T-cell (primary cell): Measurements from ENCODE around the gene KCNV2. TPM values are rescaled to one million over a fixed set of nuclear protein-coding genes. Genes with fewer than 3 reads are reported as not detected.

ENCODE experiments used
- ATAC-seq, 4 experiments: fragments of 200-7000 bp in 3 of 4; fragments of 150-1000 bp in 1 of 4; cut with Tn5 transposase; replicated peaks in 1 of 4; 1 replicate in 3 of 4; 2 replicates in 1 of 4; pipeline ENCODE4 v1.10.0; 2021; ENCODE audit warnings: moderate library complexity in 3 of 4, mild to moderate bottlenecking in 2 of 4, moderate number of reproducible peaks in 1 of 4
- CTCF ChIA-PET, 2 donors: fragments of 300-600 bp; sonication (Branson Sonifier 250); formaldehyde crosslinking; loops; one replicate each; lab custom pipeline; 2022; ENCODE audit warnings: antibody characterized with exemption in 2 of 2; lab: Charles Lee
- POLR2A ChIA-PET, 2 donors: fragments of 300-600 bp; sonication (Branson Sonifier 250); formaldehyde crosslinking; loops; one replicate each; lab custom pipeline; 2022; ENCODE audit warnings: antibody characterized with exemption in 2 of 2; lab: Charles Lee
- DNase-seq, 35 experiments: peaks; one replicate each; pipeline versions ENCODE4 v3.0.0 to v3.0.0-alpha.2; 2013 to 2023
- H3K27ac ChIP-seq: one replicate; pipeline ENCODE4 v1.5.1; 2013; ENCODE audit warnings: low read length
- H3K27me3 ChIP-seq, 2 experiments: replicated peaks in 1 of 2; 1 replicate in 1 of 2; 2 replicates in 1 of 2; pipeline versions ENCODE4 v1.6.1 to v1.7.0; 2013; ENCODE audit warnings: low read length in 1 of 2, mixed read lengths in 1 of 2; ENCODE audit not compliant: control insufficient read depth in 2 of 2, insufficient read depth in 2 of 2; ENCODE audit errors: extremely low read depth in 1 of 2
- H3K36me3 ChIP-seq, 2 donors: 1 replicate in 1 of 2; 2 replicates in 1 of 2; pipeline versions ENCODE4 v1.6.1 to v1.7.0; 2013; ENCODE audit warnings: low read length in 1 of 2; ENCODE audit not compliant: control insufficient read depth in 2 of 2, insufficient read depth in 1 of 2; ENCODE audit errors: extremely low read depth in 1 of 2
- H3K4me1 ChIP-seq, 2 experiments: 1 replicate in 1 of 2; 2 replicates in 1 of 2; pipeline versions ENCODE4 v1.6.1 to v1.7.0; 2013; ENCODE audit warnings: low read length in 2 of 2, mixed read lengths in 1 of 2; ENCODE audit not compliant: insufficient read depth in 2 of 2, control insufficient read depth in 1 of 2; ENCODE audit errors: extremely low read depth in 1 of 2
- H3K4me3 ChIP-seq, 2 donors: 1 replicate in 1 of 2; 2 replicates in 1 of 2; pipeline versions ENCODE4 v1.5.1 to v1.7.0; 2013; ENCODE audit warnings: mild to moderate bottlenecking in 2 of 2, low read length in 1 of 2, moderate library complexity in 1 of 2; ENCODE audit not compliant: control insufficient read depth in 1 of 2; ENCODE audit errors: extremely low read depth in 1 of 2
- H3K9me3 ChIP-seq: 2 replicates; pipeline ENCODE4 v1.7.0; 2013
- H3K27ac Mint-ChIP-seq, 2 donors: one replicate each; pipeline ENCODE4 v1.8.0; 2020 to 2021; ENCODE audit warnings: mild to moderate bottlenecking in 2 of 2, mixed read lengths in 2 of 2
- H3K27me3 Mint-ChIP-seq, 2 donors: one replicate each; pipeline ENCODE4 v1.8.0; 2021 to 2022; ENCODE audit warnings: mixed read lengths in 2 of 2
- H3K36me3 Mint-ChIP-seq: one replicate; pipeline ENCODE4 v1.8.0; 2021; ENCODE audit warnings: mixed read lengths
- H3K4me1 Mint-ChIP-seq, 3 donors: one replicate each; pipeline ENCODE4 v1.8.0; 2020 to 2022; ENCODE audit warnings: mixed read lengths in 3 of 3, mild to moderate bottlenecking in 1 of 3
- H3K4me3 Mint-ChIP-seq, 3 donors: one replicate each; pipeline ENCODE4 v1.8.0; 2020 to 2022; ENCODE audit warnings: mild to moderate bottlenecking in 3 of 3, mixed read lengths in 3 of 3, moderate library complexity in 3 of 3
- H3K9me3 Mint-ChIP-seq, 3 donors: one replicate each; pipeline ENCODE4 v1.8.0; 2020 to 2022; ENCODE audit warnings: mixed read lengths in 3 of 3
- WGBS: methylation state at CpG from one replicate; pipeline ENCODE4 v1.1.5; 2013; ENCODE audit warnings: missing lambda C conversion rate; ENCODE audit not compliant: insufficient coverage; 5-methylcytosine and 5-hydroxymethylcytosine counted together
- total RNA-seq, 35 experiments: library from RNA in 6 of 35; stranded (reverse) in 6 of 35; fragments of 120-200 nt in 1 of 35; gene quantifications; one replicate each; pipeline versions ENCODE4 v1.2.1 to v1.2.4 and lab custom pipeline; 2013 to 2026

The KCNV2 gene
- total RNA-seq, 5 donors from 2014 or later (not counting 1 experiment from before 2014, with no cell fraction given), result not detected

- peaks cover 0 to 3% of the 10 kb centered on the region in 2 donors for H3K27me3 Mint-ChIP-seq
- no peak overlapping the region for H3K4me3 Mint-ChIP-seq
- H3K9me3 Mint-ChIP-seq, result no peaks in the 10 kb centered on the region
- Histone ChIP-seq H3K9me3 (no peaks in the 10 kb centered on the region), H3K4me3 (no peak overlapping the region), H3K4me1 (no peaks in the 10 kb centered on the region), H3K27me3 (no peaks in the 10 kb centered on the region), H3K27ac (no peak overlapping the region), H3K36me3 (no peaks in the 10 kb centered on the region)
- 100% methylated on average over 1 of the region's 2 CpGs for WGBS
- ATAC-seq (no peak), DNase-seq (no peak)
- H3K4me1 Mint-ChIP-seq, result no peaks in the 10 kb centered on the region
- H3K27ac Mint-ChIP-seq, result no peak overlapping the region
- ChIA-PET POLR2A (no interaction called here), CTCF (interaction anchor here in 1 of 2 donors (1.0 kb wide), 1 partner anchor 25 kb away, joined by 4 read pairs; no protein-coding TSS in a partner anchor)
- no peaks in the 10 kb centered on the region for H3K36me3 Mint-ChIP-seq
These were observed 38.3 kb upstream of the KCNV2 start for GRCh38 chr9:2679011-2679410.

- no peaks in the 10 kb centered on the region for H3K36me3 Mint-ChIP-seq
- H3K4me3 Mint-ChIP-seq, result no peak overlapping the region
- H3K9me3 ChIP-seq, result no peaks in the 10 kb centered on the region
- H3K27ac ChIP-seq, result no peak overlapping the region
- no peaks in the 10 kb centered on the region for H3K36me3 ChIP-seq
- DNase-seq (no peak), ATAC-seq (no peak)
- H3K9me3 Mint-ChIP-seq, result no peaks in the 10 kb centered on the region
- no peaks in the 10 kb centered on the region for H3K4me1 ChIP-seq
- H3K27ac Mint-ChIP-seq, result no peak overlapping the region
- peaks cover 0 to 3% of the 10 kb centered on the region in 2 donors for H3K27me3 Mint-ChIP-seq
- ChIA-PET POLR2A (no interaction called here), CTCF (no interaction called here)
- H3K4me1 Mint-ChIP-seq, result no peaks in the 10 kb centered on the region
- H3K4me3 ChIP-seq, result no peak overlapping the region
- no CpG with 5 or more reads among the region's 1 CpG for WGBS
- no peaks in the 10 kb centered on the region for H3K27me3 ChIP-seq
These were observed 35.3 kb upstream of the KCNV2 start for GRCh38 chr9:2681981-2682380.

GRCh38 chr9:2686911-2687310, 30.4 kb upstream of the KCNV2 start:
- Mint-ChIP-seq H3K27ac (no peak overlapping the region), H3K36me3 (peaks cover 2% of the 10 kb centered on the region), H3K9me3 (no peaks in the 10 kb centered on the region), H3K27me3 (peaks cover 0 to 3% of the 10 kb centered on the region in 2 donors), H3K4me3 (no peak overlapping the region), H3K4me1 (no peaks in the 10 kb centered on the region)
- Histone ChIP-seq H3K4me1 (no peaks in the 10 kb centered on the region), H3K27ac (no peak overlapping the region), H3K36me3 (no peaks in the 10 kb centered on the region), H3K4me3 (no peak overlapping the region), H3K9me3 (no peaks in the 10 kb centered on the region), H3K27me3 (no peaks in the 10 kb centered on the region)
- WGBS, result no CpG with 5 or more reads among the region's 4 CpGs
- DNase-seq (no peak), ATAC-seq (no peak)
- ChIA-PET POLR2A (no interaction called here), CTCF (no interaction called here)

GRCh38 chr9:2688636-2689035, 28.7 kb upstream of the KCNV2 start:
- H3K4me3 Mint-ChIP-seq, result no peak overlapping the region
- no peaks in the 10 kb centered on the region for H3K4me1 Mint-ChIP-seq
- Histone ChIP-seq H3K36me3 (no peaks in the 10 kb centered on the region), H3K9me3 (no peaks in the 10 kb centered on the region), H3K4me3 (no peak overlapping the region), H3K27ac (no peak overlapping the region), H3K4me1 (no peaks in the 10 kb centered on the region), H3K27me3 (no peaks in the 10 kb centered on the region)
- peaks cover 2% of the 10 kb centered on the region for H3K36me3 Mint-ChIP-seq
- CTCF ChIA-PET, result no interaction called here
- DNase-seq, result no peak
- ATAC-seq, result no peak
- H3K27me3 Mint-ChIP-seq, result no peaks in the 10 kb centered on the region
- H3K27ac Mint-ChIP-seq, result no peak overlapping the region
- H3K9me3 Mint-ChIP-seq, result no peaks in the 10 kb centered on the region
- WGBS, result no CpG with 5 or more reads among the region's 3 CpGs
- POLR2A ChIA-PET, result no interaction called here

- Mint-ChIP-seq H3K27me3 (no peaks in the 10 kb centered on the region), H3K9me3 (no peaks in the 10 kb centered on the region), H3K4me3 (no peak overlapping the region), H3K36me3 (peaks cover 7% of the 10 kb centered on the region), H3K27ac (no peak overlapping the region), H3K4me1 (no peaks in the 10 kb centered on the region)
- ATAC-seq, result no peak
- no CpG with 5 or more reads among the region's 1 CpG for WGBS
- Histone ChIP-seq H3K9me3 (no peaks in the 10 kb centered on the region), H3K27ac (no peak overlapping the region), H3K4me3 (no peak overlapping the region), H3K36me3 (no peaks in the 10 kb centered on the region), H3K4me1 (no peaks in the 10 kb centered on the region), H3K27me3 (no peaks in the 10 kb centered on the region)
- CTCF ChIA-PET, result no interaction called here
- POLR2A ChIA-PET, result no interaction called here
- no peak for DNase-seq
These were observed 26.1 kb upstream of the KCNV2 start for GRCh38 chr9:2691212-2691611.

GRCh38 chr9:2691626-2692025, 25.7 kb upstream of the KCNV2 start:
- Mint-ChIP-seq H3K36me3 (peaks cover 7% of the 10 kb centered on the region), H3K4me3 (no peak overlapping the region), H3K9me3 (no peaks in the 10 kb centered on the region), H3K27ac (no peak overlapping the region), H3K27me3 (no peaks in the 10 kb centered on the region), H3K4me1 (no peaks in the 10 kb centered on the region)
- Histone ChIP-seq H3K9me3 (no peaks in the 10 kb centered on the region), H3K27me3 (no peaks in the 10 kb centered on the region), H3K4me3 (no peak overlapping the region), H3K36me3 (no peaks in the 10 kb centered on the region), H3K4me1 (no peaks in the 10 kb centered on the region), H3K27ac (no peak overlapping the region)
- POLR2A ChIA-PET, result no interaction called here
- ATAC-seq (no peak), DNase-seq (no peak)
- CTCF ChIA-PET, result no interaction called here
- no CpG with 5 or more reads among the region's 2 CpGs for WGBS

- ChIA-PET POLR2A (no interaction called here), CTCF (no interaction called here)
- DNase-seq (no peak), ATAC-seq (no peak)
- H3K36me3 Mint-ChIP-seq, result peaks cover 7% of the 10 kb centered on the region
- WGBS, result no CpG with 5 or more reads among the region's 3 CpGs
- no peaks in the 10 kb centered on the region for H3K27me3 ChIP-seq
- no peak overlapping the region for H3K4me3 ChIP-seq
- no peaks in the 10 kb centered on the region for H3K4me1 Mint-ChIP-seq
- H3K27me3 Mint-ChIP-seq, result no peaks in the 10 kb centered on the region
- no peak overlapping the region for H3K27ac Mint-ChIP-seq
- H3K4me1 ChIP-seq, result no peaks in the 10 kb centered on the region
- no peak overlapping the region for H3K4me3 Mint-ChIP-seq
- H3K9me3 ChIP-seq, result no peaks in the 10 kb centered on the region
- no peak overlapping the region for H3K27ac ChIP-seq
- H3K9me3 Mint-ChIP-seq, result no peaks in the 10 kb centered on the region
- H3K36me3 ChIP-seq, result no peaks in the 10 kb centered on the region
These were observed 24.3 kb upstream of the KCNV2 start for GRCh38 chr9:2693056-2693455.
